Measurements from ENCODE around the gene DNAJC16.

The DNAJC16 gene

GRCh38 chr1:15541231-15541792, 14.7 kb downstream of the DNAJC16 start:
- no peak for DNase-seq

- no peak for DNase-seq
Observed at GRCh38 chr1:15542388-15543250, 16.0 kb downstream of the DNAJC16 start.

- DNase-seq, result no peak
Observed at GRCh38 chr1:15543251-15543588, 16.6 kb downstream of the DNAJC16 start.

- no peak for DNase-seq
Observed at GRCh38 chr1:15543589-15544568, 17.2 kb downstream of the DNAJC16 start.

GRCh38 chr1:15546641-15547040, 20.0 kb downstream of the DNAJC16 start:
- no peak for DNase-seq

- no peak for DNase-seq
Observed at GRCh38 chr1:15550573-15550972, 23.9 kb downstream of the DNAJC16 start.

- DNase-seq, result no peak
Observed at GRCh38 chr1:15557008-15557407, 30.4 kb downstream of the DNAJC16 start.

GRCh38 chr1:15557594-15557993, 30.9 kb downstream of the DNAJC16 start:
- no peak for DNase-seq

GRCh38 chr1:15558516-15558915, 31.9 kb downstream of the DNAJC16 start:
- no peak for DNase-seq

GRCh38 chr1:15559189-15559810, 32.7 kb downstream of the DNAJC16 start:
- DNase-seq, result no peak

- no peak for DNase-seq
Observed at GRCh38 chr1:15568387-15569073, 41.9 kb downstream of the DNAJC16 start.

GRCh38 chr1:15570861-15571260, 44.2 kb downstream of the DNAJC16 start:
- no peak for DNase-seq

- no peak for DNase-seq
Observed at GRCh38 chr1:15571266-15571665, 44.6 kb downstream of the DNAJC16 start.

- no peak for DNase-seq
Observed at GRCh38 chr1:15573477-15573876, 46.8 kb downstream of the DNAJC16 start.

GRCh38 chr1:15574741-15575140, 48.1 kb downstream of the DNAJC16 start:
- no peak for DNase-seq

GRCh38 chr1:15575549-15576150, 49.0 kb downstream of the DNAJC16 start:
- no peak for DNase-seq

GRCh38 chr1:15577691-15578090, 51.0 kb downstream of the DNAJC16 start:
- no peak for DNase-seq

- DNase-seq, result no peak
Observed at GRCh38 chr1:15578921-15579682, 52.5 kb downstream of the DNAJC16 start.

GRCh38 chr1:15579683-15580047, 53.0 kb downstream of the DNAJC16 start:
- no peak for DNase-seq

- no peak for DNase-seq
Observed at GRCh38 chr1:15583016-15583706, 56.5 kb downstream of the DNAJC16 start.
